ENCODE data around the gene GOT2. TPM values are rescaled to one million over a fixed set of nuclear protein-coding genes. Genes with fewer than 3 reads are reported as not detected.

Gene GOT2
- total RNA-seq, 4 donors from 2014 or later = 12.6 to 54.9 (median 43.7) TPM

- Histone ChIP-seq H3K4me1 (peaks cover 0 to 5% of the 10 kb centered on the region in 2 donors), H3K27ac (peak overlapping the region; percentile 75 to 77), H3K4me3 (peak overlapping the region; percentile 71 to 91), H3K9me3 (no peaks in the 10 kb centered on the region), H3K36me3 (no peaks in the 10 kb centered on the region), H3K27me3 (no peaks in the 10 kb centered on the region)
- no peak for DNase-seq
- intact Hi-C loops (cut with DNase I; ENCODE audit: low total_unique reads) = no loop called here
- TF ChIP-seq, protein P1, sequence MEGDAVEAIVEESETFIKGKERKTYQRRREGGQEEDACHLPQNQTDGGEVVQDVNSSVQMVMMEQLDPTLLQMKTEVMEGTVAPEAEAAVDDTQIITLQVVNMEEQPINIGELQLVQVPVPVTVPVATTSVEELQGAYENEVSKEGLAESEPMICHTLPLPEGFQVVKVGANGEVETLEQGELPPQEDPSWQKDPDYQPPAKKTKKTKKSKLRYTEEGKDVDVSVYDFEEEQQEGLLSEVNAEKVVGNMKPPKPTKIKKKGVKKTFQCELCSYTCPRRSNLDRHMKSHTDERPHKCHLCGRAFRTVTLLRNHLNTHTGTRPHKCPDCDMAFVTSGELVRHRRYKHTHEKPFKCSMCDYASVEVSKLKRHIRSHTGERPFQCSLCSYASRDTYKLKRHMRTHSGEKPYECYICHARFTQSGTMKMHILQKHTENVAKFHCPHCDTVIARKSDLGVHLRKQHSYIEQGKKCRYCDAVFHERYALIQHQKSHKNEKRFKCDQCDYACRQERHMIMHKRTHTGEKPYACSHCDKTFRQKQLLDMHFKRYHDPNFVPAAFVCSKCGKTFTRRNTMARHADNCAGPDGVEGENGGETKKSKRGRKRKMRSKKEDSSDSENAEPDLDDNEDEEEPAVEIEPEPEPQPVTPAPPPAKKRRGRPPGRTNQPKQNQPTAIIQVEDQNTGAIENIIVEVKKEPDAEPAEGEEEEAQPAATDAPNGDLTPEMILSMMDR (IDR thresholded peaks at IDR 0.05) = no peak
- TF ChIP-seq POLR2A (IDR thresholded peaks at IDR 0.05) = no peak
Measured at GRCh38 chr16:58732545-58733247, 1.4 kb downstream of the GOT2 start.

DNA sequence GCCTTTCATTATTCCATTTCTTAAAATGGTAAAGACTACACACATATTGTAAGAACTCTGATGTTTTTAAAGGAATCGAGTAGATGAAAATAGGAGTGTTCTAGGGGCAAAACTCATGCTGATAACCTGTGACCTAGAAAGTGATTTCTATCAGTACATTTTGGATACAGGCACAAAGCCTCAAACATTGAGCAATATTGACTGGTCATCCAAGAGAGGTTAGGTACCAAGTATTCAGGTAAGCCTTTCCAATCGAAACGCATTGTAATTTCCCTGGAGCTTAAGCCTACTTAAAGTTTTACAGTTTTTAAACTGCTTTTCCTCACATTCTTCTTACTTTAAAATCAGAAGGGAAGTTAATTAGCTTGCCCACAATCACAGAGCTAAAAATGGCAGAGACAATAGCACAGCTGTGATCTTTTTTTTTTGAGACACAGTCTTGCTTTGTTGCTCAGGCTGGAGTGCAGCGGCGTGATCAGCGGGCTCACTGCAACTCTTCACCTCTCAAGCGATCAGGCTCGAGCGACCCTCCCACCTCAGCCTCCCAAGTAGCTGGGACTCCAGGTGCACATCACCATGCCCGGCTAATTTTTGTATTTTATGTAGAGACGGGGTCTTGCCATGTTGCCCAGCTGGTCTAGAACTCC, 3.3 kb downstream of the GOT2 start:
- H3K4me3 ChIP-seq = no peak overlapping the region
- no peak for DNase-seq
- H3K4me1 ChIP-seq = peaks cover 0 to 5% of the 10 kb centered on the region in 2 donors
- intact Hi-C loops (cut with DNase I; ENCODE audit: low total_unique reads) = no loop called here
- no peaks in the 10 kb centered on the region for H3K36me3 ChIP-seq
- H3K27me3 ChIP-seq = no peaks in the 10 kb centered on the region
- TF ChIP-seq, protein P1 (IDR thresholded peaks at IDR 0.05) = no peak
- no peak for TF ChIP-seq POLR2A (IDR thresholded peaks at IDR 0.05)
- H3K9me3 ChIP-seq = no peaks in the 10 kb centered on the region
- H3K27ac ChIP-seq = no peak overlapping the region

GRCh38 chr16:58727796-58728568, 6.1 kb downstream of the GOT2 start:
- no peak for DNase-seq
- Histone ChIP-seq H3K36me3 (no peaks in the 10 kb centered on the region), H3K27ac (no peak overlapping the region), H3K9me3 (no peaks in the 10 kb centered on the region), H3K4me3 (no peak overlapping the region), H3K4me1 (peaks cover 0 to 4% of the 10 kb centered on the region in 2 donors), H3K27me3 (no peaks in the 10 kb centered on the region)
- TF ChIP-seq POLR2A (IDR thresholded peaks at IDR 0.05) = no peak
- TF ChIP-seq, protein P1 (IDR thresholded peaks at IDR 0.05) = no peak
- intact Hi-C loops (cut with DNase I; ENCODE audit: low total_unique reads) = no loop called here

GRCh38 chr16:58727028-58727781, 6.9 kb downstream of the GOT2 start:
- H3K36me3 ChIP-seq = no peaks in the 10 kb centered on the region
- H3K27ac ChIP-seq = no peak overlapping the region
- no peak for DNase-seq
- no peaks in the 10 kb centered on the region for H3K4me1 ChIP-seq
- no peak overlapping the region for H3K4me3 ChIP-seq
- no peak for TF ChIP-seq POLR2A (IDR thresholded peaks at IDR 0.05)
- TF ChIP-seq, protein P1 (IDR thresholded peaks at IDR 0.05) = no peak
- H3K9me3 ChIP-seq = no peaks in the 10 kb centered on the region
- H3K27me3 ChIP-seq = no peaks in the 10 kb centered on the region
- intact Hi-C loops (cut with DNase I; ENCODE audit: low total_unique reads) = no loop called here

Measured in uterus (tissue), 4 donors.